A549 treated with CORT108297 at 1 μM for 4 hours (cell line): Measurements from ENCODE around the gene RPL36A. TPM values are rescaled to one million over a fixed set of nuclear protein-coding genes. Genes with fewer than 3 reads are reported as not detected.

Source experiments
- total RNA-seq: library from RNA; stranded (reverse); fragments of 200-300 nt; extraction: Qiagen RNA extraction; gene quantifications from 5 replicates; pipeline ENCODE4 v1.2.3, GENCODE V29; 2022

Gene RPL36A
- total RNA-seq = 2,402 to 3,144 TPM (median 2,521 TPM) in 5 replicates

DNA sequence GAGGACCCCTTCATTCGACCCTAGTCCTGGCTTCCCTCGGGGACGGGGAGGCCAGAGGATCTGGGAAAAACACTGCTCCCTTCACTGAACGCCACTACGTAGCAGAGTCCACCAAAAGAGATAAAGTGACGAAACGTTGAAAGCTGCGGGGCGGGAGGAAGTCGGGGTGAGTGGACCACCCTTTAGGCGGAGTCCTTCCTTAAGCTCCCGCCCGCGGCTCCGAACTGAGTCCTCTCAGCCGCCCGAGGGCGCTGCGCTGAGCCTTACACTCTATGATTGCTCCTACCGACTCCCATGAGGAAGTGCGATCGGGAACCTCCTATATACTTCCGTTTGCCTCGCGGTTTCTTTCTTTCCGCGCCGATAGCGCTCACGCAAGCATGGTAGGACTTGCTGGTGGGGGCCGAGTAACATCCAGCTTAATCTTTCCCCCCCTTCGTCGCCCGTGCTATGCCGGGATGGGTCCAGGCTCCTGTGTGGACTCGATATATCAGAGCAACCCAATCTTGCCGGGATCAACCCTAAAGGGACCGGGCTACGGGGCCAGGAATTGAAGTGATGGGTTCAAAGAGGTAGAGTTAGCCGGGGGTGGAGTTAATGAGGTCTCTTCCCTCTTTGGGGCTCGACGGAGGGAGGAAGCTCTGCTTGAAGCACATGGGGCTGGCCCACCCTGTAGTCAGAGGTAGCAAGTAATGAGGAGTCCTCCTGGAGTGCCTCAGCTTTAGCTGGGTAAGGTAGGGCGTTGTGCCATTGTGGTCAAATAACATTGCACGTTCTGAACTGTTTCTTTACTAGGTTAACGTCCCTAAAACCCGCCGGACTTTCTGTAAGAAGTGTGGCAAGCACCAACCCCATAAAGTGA lies at the start of gene RPL36A:
Gene RPL36A, plus strand, starts transcription at position 348 of the 862 bp plus-strand sequence. Its CDS starts 33 bp downstream, at position 381.

DNA sequence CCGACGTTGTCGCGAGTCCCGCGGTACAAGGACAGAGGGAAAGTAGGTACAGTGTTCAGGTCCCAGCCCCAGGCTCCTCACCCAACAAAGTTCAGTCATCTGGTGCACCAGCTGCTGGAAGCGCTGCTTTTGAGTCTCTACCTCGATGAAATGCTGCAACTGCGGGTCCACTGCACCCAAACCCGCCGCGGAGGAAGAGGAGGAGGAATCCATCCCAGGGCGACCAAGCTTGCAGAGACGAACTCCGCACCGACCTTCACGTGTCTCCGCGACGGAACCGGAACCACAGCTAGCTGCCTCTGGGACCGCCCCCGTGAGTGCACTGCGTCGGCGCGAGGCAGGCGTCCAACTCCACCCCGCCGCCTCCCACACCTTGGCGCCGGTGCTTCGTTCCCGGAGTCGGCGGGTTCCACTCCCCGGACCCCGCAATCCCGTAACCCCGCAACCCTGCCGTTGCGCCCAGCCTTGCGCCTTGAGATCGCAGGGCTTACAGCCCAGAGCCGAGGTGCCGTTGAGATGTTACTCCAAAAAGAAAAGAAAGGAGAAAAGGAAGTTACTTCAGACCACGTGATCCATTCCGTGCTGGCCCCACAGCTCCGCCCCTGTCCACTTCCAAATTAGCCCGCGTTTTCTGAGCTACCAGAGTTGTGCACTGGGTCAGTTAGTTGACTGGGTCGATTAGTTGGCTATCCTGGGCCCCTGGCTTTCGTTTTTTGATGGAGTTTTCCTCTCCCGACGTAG lies 42.2 kb upstream of the RPL36A start, which contains the start of gene TIMM8A:
Gene TIMM8A, minus strand, starts transcription at position 291 of the 741 bp plus-strand sequence. Its CDS starts 78 bp downstream, at position 213.

DNA sequence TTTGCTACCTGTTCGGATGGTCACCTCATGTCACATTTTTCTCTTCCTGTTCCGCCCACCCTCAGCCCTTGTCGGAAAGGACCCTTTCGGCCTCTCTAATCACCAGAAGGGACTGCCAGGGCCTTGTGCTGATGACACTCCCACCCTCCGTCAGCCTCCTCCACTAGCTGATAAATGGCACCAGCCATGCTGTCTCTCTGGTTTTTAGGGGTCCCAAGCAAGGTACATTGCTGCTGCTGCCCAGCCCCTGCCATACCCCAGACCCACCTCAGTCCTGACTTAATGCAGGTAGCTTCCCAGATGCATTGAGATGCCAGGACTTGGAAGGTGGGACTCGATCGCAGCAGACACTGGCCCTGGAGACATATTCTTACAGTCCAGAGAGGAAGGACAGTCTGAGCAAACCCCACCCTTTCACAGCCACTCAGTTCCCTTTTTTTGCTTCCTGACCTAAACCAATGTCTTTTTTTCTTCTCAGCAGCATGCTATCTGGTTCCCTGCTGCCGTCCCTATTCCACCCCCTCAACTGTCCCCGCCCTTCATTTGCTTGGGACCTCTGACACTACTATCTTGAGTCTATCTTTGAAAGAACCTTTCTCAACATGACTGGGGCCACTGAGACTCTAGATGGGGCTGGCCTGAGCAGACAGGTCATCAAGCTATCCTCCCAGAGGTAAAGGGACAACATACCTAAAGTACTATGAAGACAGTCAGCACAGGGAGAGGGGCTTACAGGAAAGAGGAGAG lies 4.8 kb upstream of the RPL36A start, which contains the start of gene BTK:
Gene BTK, minus strand, starts transcription at position 397 of the 747 bp plus-strand sequence. CDS start 10,907 bp downstream, outside the sequence.

DNA sequence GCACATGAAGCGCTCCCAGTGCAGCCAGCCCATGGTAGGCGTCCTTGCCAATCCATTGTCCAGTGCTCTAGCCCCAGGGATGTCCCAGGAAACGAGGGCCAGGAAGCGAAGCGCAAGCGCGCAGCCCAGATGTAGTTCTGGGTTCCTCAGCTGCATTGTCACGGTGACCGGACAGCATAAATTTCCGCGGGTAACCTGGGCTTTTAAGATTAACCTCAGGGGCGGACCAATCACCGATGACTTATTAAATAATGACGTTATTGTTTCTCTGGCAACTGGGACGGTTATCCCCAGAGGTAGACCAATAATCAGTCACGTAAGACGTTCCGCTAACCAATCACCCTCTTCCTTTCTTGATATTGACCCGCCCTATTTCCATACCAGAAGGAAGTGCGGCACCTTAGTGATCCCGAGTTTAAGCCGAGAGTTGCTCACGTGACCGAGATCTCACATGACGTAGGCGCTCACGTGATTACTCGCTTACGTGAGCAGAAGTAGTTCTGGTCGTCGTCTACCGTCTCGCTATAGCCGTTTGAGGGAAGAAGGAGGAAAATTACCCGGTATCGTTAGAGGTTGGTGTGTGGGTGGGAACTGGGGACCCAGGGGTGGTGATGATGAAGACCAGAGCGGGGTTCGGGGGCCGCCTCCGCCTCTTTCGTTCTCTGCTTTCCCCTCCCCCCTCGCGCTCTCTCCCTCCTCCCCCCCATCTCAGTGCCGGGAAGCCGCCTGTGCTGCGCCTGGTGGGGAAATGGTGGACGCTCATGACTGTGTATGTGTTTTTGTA lies 17.1 kb downstream of the RPL36A start, which contains the start of the genes GLA and HNRNPH2:
Gene GLA, minus strand, starts transcription at position 178 of the 784 bp plus-strand sequence. Its CDS starts 22 bp downstream, at position 156.
Gene HNRNPH2, plus strand, starts transcription at position 475 of the 784 bp plus-strand sequence. CDS start 3,767 bp downstream, outside the sequence.

Other genes with a start within 250 kb of the RPL36A start
- 0.09 to 0.28 TPM (median 0.23 TPM) in 5 replicates for gene DRP2, start 171.2 kb upstream of the RPL36A start, total RNA-seq
- 0.07 to 0.16 TPM (median 0.10 TPM) in 5 replicates for gene TAF7L, start 99.7 kb upstream of the RPL36A start, total RNA-seq
- 29.4 to 31.4 TPM (median 30.8 TPM) in 5 replicates for gene TIMM8A, start 42.3 kb upstream of the RPL36A start, total RNA-seq
- gene BTK, start 4.8 kb upstream of the RPL36A start, total RNA-seq = 0.10 to 0.18 TPM (median 0.15 TPM) in 5 replicates
- 174 to 204 TPM (median 187 TPM) in 5 replicates for gene GLA, start 16.9 kb downstream of the RPL36A start, total RNA-seq
- 56.6 to 70.7 TPM (median 60.1 TPM) in 5 replicates for gene HNRNPH2, start 17.2 kb downstream of the RPL36A start, total RNA-seq
- gene ARMCX4, start 94.4 kb downstream of the RPL36A start, total RNA-seq = 0.37 to 1.1 TPM (median 0.68 TPM) in 5 replicates
- 0.32 to 0.68 TPM (median 0.34 TPM) in 5 replicates for gene ARMCX1, start 159.5 kb downstream of the RPL36A start, total RNA-seq
- gene ARMCX6, start 227.0 kb downstream of the RPL36A start, total RNA-seq = 44.5 to 49.9 TPM (median 47.2 TPM) in 5 replicates
- 19.5 to 26.4 TPM (median 21.5 TPM) in 5 replicates for gene ARMCX3, start 232.1 kb downstream of the RPL36A start, total RNA-seq